ENCODE data around the gene SLAMF9.

DNA sequence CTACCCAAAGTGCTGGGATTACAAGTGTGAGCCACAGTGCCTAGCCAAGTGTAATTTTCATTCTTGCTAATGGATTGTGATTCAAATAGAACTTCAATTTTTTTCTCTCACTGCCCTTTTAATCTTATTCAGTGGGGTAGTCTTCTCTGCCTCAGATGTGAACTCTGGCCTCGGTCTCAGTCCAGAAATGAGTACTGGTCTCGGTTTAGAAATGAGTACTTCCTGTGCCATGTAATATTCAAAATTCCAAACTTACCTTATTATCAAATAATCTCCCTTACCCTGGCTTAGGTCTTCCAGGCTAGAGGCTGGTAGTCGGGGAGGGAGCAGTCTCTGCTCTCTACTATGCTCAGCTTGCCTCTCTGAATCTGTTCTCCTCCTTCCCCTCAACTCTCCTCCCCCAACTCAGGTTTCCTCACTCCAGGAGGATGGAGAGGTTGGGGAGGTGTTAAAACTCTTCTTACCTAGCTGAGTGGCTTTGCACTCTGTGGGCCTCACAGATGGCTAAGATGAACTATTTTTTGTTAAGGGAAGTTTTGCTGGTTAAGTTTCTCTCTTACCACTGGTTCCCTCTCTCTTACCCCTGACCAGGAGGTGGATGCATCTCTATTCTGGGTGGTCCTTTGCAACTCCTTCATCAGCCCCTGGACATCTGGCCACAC, 4.8 kb upstream of the SLAMF9 start:
- TF ChIP-seq, protein P1, sequence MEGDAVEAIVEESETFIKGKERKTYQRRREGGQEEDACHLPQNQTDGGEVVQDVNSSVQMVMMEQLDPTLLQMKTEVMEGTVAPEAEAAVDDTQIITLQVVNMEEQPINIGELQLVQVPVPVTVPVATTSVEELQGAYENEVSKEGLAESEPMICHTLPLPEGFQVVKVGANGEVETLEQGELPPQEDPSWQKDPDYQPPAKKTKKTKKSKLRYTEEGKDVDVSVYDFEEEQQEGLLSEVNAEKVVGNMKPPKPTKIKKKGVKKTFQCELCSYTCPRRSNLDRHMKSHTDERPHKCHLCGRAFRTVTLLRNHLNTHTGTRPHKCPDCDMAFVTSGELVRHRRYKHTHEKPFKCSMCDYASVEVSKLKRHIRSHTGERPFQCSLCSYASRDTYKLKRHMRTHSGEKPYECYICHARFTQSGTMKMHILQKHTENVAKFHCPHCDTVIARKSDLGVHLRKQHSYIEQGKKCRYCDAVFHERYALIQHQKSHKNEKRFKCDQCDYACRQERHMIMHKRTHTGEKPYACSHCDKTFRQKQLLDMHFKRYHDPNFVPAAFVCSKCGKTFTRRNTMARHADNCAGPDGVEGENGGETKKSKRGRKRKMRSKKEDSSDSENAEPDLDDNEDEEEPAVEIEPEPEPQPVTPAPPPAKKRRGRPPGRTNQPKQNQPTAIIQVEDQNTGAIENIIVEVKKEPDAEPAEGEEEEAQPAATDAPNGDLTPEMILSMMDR (IDR thresholded peaks at IDR 0.05): no peak
- TF ChIP-seq POLR2A (IDR thresholded peaks at IDR 0.05): no peak
